ENCODE results near the gene HDAC4. TPM values are rescaled to one million over a fixed set of nuclear protein-coding genes. Genes with fewer than 3 reads are reported as not detected.

The HDAC4 gene
- total and polyA plus RNA-seq, 2 of the 4 experiments (the other 2 are of a cell fraction) = 4.1 to 7.2 TPM

- Histone ChIP-seq H3K56ac (ENCODE audit: extremely low read depth, insufficient read depth, low read length) (no peak overlapping the region), H2AK5ac (ENCODE audit: low read depth, low read length) (no peak overlapping the region), H4K5ac (ENCODE audit: low read depth, low read length) (no peak overlapping the region), H2BK15ac (ENCODE audit: low read depth, low read length) (no peak overlapping the region), H4K8ac (ENCODE audit: low read depth in 2 of 2, low read length in 2 of 2) (no peak overlapping the region), H2BK120ac (ENCODE audit: low read depth, low read length) (no peak overlapping the region), H2BK20ac (ENCODE audit: low read depth, low read length) (no peak overlapping the region), H3K9me1 (ENCODE audit: insufficient read depth, low read length) (no peaks in the 10 kb centered on the region), H4K91ac (ENCODE audit: insufficient read depth, low read depth, low read length) (no peak overlapping the region), H3K14ac (replicated peaks; ENCODE audit: low read depth, low read length) (no peak overlapping the region), H3K18ac (ENCODE audit: low read depth, low read length) (no peak overlapping the region), H3K4ac (ENCODE audit: low read depth, low read length) (no peak overlapping the region), H3K27me3 (ENCODE audit: control insufficient read depth, insufficient read depth, low read length) (peaks cover 63% of the 10 kb centered on the region), H2AK9ac (replicated peaks; ENCODE audit: low read depth, low read length, poor library complexity) (no peak overlapping the region), H2AFZ (replicated peaks; ENCODE audit: low read length, poor library complexity) (peak overlapping the region; percentile 51), H4K20me1 (ENCODE audit: insufficient read depth, low read length) (no peaks in the 10 kb centered on the region), H3K9ac (ENCODE audit: low read depth, low read length) (no peak overlapping the region), H3K23ac (ENCODE audit: low read depth, low read length) (no peak overlapping the region), H3K79me1 (ENCODE audit: low read depth in 1 of 2, low read length in 2 of 2) (no peaks in the 10 kb centered on the region), H3K4me3 (ENCODE audit: insufficient read depth, low read depth, low read length) (no peak overlapping the region), H3K4me2 (ENCODE audit: low read depth, low read length) (no peak overlapping the region), H3K36me3 (ENCODE audit: control insufficient read depth, insufficient read depth, low read length) (no peaks in the 10 kb centered on the region), H3K9me3 (ENCODE audit: control insufficient read depth, insufficient read depth, low read length) (peaks cover 4% of the 10 kb centered on the region; the same call in 1 of the 2 replicates), H3K27ac (ENCODE audit: insufficient read depth, low read length) (no peak overlapping the region), H2BK5ac (ENCODE audit: low read depth, low read length, poor library complexity, severe bottlenecking) (no peak overlapping the region), H3K4me1 (ENCODE audit: control insufficient read depth, insufficient read depth, low read length) (no peaks in the 10 kb centered on the region)
- TF ChIP-seq, protein P1, sequence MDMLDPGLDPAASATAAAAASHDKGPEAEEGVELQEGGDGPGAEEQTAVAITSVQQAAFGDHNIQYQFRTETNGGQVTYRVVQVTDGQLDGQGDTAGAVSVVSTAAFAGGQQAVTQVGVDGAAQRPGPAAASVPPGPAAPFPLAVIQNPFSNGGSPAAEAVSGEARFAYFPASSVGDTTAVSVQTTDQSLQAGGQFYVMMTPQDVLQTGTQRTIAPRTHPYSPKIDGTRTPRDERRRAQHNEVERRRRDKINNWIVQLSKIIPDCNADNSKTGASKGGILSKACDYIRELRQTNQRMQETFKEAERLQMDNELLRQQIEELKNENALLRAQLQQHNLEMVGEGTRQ (IDR thresholded peaks at IDR 0.05; ENCODE audit: low read depth, low read length) = no peak
- TF ChIP-seq POLR2A (IDR thresholded peaks at IDR 0.05; ENCODE audit: low read depth, low read length) (no peak), CHD1 (IDR thresholded peaks at IDR 0.05; ENCODE audit: low read depth, low read length) (no peak), MXI1 (IDR thresholded peaks at IDR 0.05; ENCODE audit: borderline replicate concordance, low read depth, low read length) (no peak)
- TF ChIP-seq, protein P2, sequence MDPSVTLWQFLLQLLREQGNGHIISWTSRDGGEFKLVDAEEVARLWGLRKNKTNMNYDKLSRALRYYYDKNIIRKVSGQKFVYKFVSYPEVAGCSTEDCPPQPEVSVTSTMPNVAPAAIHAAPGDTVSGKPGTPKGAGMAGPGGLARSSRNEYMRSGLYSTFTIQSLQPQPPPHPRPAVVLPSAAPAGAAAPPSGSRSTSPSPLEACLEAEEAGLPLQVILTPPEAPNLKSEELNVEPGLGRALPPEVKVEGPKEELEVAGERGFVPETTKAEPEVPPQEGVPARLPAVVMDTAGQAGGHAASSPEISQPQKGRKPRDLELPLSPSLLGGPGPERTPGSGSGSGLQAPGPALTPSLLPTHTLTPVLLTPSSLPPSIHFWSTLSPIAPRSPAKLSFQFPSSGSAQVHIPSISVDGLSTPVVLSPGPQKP (IDR thresholded peaks at IDR 0.05; ENCODE audit: borderline replicate concordance, low read depth, low read length) = no peak
- intact Hi-C loops (cut with micrococcal nuclease) (loop anchor here (10.0 kb wide), 2 partner anchors 285 to 495 kb away; no protein-coding TSS in a partner anchor), in situ Hi-C loops (cut with MboI; ENCODE audit: low sequenced_read_pairs) (loop anchor here (10.0 kb wide), 1 partner anchor 645 kb away; no protein-coding TSS in a partner anchor), dilution Hi-C loops (cut with HindIII; ENCODE audit: low sequenced_read_pairs, unreplicated experiment) (no loop called here)
- DNase-seq (no peak), ATAC-seq (ENCODE audit: low read depth) (no peak)
- ChIA-PET POLR2A (ENCODE audit: unreplicated experiment) (no interaction called here), CTCF (no interaction called here)
- no CpG with 5 or more reads among the region's 12 CpGs for WGBS, 2 experiments (ENCODE audit: extremely low coverage in 2 of 2, insufficient read length in 1 of 2)
- BruUV-seq (replicated peaks) = no TSS peak
Measured at GRCh38 chr2:239009589-239009961, 391.2 kb downstream of the HDAC4 start.

All from IMR-90 (cell line).